GM18519 (cell line): Measurements from ENCODE around the gene DNAJC18.

Experiments
- ATAC-seq: cut with Tn5 transposase; IDR thresholded peaks from one replicate; pipeline ENCODE4 v1.9.1; 2021; ENCODE audit warnings: mild to moderate bottlenecking, moderate library complexity; ENCODE audit not compliant: unreplicated experiment, low FRiP score

Gene DNAJC18

DNA sequence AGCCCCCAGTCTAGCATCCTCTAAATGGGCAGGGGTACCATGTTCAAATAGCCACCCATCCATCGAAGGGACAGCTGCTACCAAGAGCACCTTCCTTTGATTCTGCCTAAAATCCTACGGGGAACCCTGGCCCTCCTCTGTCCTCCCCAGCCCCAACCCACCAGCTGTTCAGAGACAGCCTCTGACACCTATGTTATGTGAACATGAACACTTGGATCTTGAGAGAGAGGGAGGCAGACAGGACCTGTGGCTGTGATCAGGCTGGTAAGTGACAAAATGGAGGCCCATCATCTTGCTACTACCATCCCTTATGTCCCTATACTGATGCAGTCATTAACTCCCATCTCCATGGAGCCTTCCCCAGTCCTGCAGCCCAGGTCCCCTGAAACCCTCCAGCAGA is 64.4 kb downstream of the DNAJC18 start:
- ATAC-seq: no peak

GRCh38 chr5:139371482-139372435 is 67.6 kb downstream of the DNAJC18 start:
- no peak for ATAC-seq

- ATAC-seq: no peak
Observed at GRCh38 chr5:139369181-139369580, 70.1 kb downstream of the DNAJC18 start.

DNA sequence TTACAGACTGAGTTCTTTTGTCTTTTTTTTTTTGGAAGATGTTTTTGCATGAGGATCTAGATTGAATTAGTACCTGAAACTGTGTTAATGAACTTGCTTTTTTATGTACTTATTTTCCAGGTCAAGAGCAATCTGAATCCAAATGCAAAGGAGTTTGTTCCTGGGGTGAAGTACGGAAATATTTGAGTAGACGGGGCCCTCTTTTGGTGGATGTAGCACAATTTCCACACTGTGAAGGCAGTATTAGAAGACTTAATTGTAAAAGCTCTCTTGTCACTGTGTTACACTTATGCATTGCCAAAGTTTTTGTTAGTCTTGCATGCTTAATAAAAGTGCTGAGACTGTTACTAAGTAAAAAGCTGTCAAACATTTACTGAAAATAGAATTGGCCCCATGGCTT is 70.7 kb downstream of the DNAJC18 start:
- no peak for ATAC-seq

DNA sequence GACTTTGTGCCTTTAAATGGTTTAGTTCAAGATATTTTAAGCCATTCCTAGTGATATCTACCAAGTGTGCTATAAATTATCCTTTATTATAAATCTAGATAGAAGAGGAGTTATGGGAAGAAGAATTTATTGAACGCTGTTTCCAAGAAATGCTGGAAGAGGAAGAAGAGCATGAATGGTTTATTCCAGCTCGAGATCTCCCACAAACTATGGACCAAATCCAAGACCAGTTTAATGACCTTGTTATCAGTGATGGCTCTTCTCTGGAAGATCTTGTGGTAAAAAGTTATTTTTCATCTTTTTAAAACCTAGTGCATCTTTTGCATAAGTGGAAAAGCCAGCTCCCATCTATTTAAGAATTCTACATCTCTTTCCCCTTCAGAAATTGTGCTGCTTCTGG is 74.9 kb downstream of the DNAJC18 start:
- no peak for ATAC-seq

DNA sequence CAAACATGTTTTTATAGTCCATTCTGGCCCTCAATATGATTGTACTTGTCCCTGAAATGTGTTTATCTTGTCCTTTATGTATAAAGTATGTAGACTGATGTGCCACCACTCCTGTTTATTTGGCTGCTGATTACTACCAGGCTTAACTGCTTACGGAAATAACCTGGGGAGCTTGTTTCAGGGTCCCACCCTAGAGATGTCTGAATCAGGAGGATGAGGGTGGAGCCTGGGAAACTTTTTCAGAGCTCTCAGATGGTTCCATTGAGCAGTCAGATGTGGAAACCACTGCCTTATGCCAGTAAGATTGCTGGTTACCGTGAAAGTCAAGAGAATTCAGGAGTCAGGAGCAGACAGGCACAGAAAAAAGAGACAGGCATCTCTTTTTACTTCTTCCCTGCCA is 75.4 kb downstream of the DNAJC18 start:
- no peak for ATAC-seq

GRCh38 chr5:139361835-139362429 is 77.4 kb downstream of the DNAJC18 start:
- ATAC-seq: no peak

- ATAC-seq: no peak
Observed at GRCh38 chr5:139360384-139360783, 78.9 kb downstream of the DNAJC18 start.
